ENCODE measurements around the gene SGMS1. TPM values are rescaled to one million over a fixed set of nuclear protein-coding genes. Genes with fewer than 3 reads are reported as not detected.

The SGMS1 gene
- total RNA-seq, 1 donor, result 68.0 TPM

- Histone ChIP-seq H3K27ac (ENCODE audit: low read depth, low read length) (peak overlapping the region; percentile 98), H3K4me3 (ENCODE audit: insufficient read depth, low read length) (peak overlapping the region; percentile 93), H3K4me2 (ENCODE audit: insufficient read depth, low read length) (peak overlapping the region; percentile 97), H3K27me3 (ENCODE audit: insufficient read depth, low read length) (no peaks in the 10 kb centered on the region), H4K20me1 (ENCODE audit: insufficient read depth, low read length) (peaks cover 31% of the 10 kb centered on the region), H3K4me1 (ENCODE audit: insufficient read depth, low read length) (peaks cover 12% of the 10 kb centered on the region), H2AFZ (ENCODE audit: low read length) (peak overlapping the region; percentile 79), H3K79me2 (ENCODE audit: insufficient read depth, low read length) (peaks cover 32% of the 10 kb centered on the region), H3K9me3 (ENCODE audit: low read depth, low read length) (no peaks in the 10 kb centered on the region), H3K36me3 (ENCODE audit: insufficient read depth, low read length) (peaks cover 5% of the 10 kb centered on the region)
- TF ChIP-seq CTCF (IDR thresholded peaks at IDR 0.05; ENCODE audit: extremely low read depth, low read depth, low read length), result no peak
- peak; percentile 93 for DNase-seq (ENCODE audit: insufficient read length, low spot score, missing footprints)
Observed at GRCh38 chr10:50622706-50623662, 772 bp downstream of the SGMS1 start.

- Histone ChIP-seq H3K4me1 (ENCODE audit: insufficient read depth, low read length) (peaks cover 12% of the 10 kb centered on the region), H3K79me2 (ENCODE audit: insufficient read depth, low read length) (peaks cover 34% of the 10 kb centered on the region), H3K27me3 (ENCODE audit: insufficient read depth, low read length) (no peaks in the 10 kb centered on the region), H3K27ac (ENCODE audit: low read depth, low read length) (peak overlapping the region; percentile 74), H4K20me1 (ENCODE audit: insufficient read depth, low read length) (peaks cover 33% of the 10 kb centered on the region), H3K4me2 (ENCODE audit: insufficient read depth, low read length) (peak overlapping the region; percentile 97), H3K4me3 (ENCODE audit: insufficient read depth, low read length) (peak overlapping the region; percentile 93), H3K36me3 (ENCODE audit: insufficient read depth, low read length) (peaks cover 5% of the 10 kb centered on the region), H2AFZ (ENCODE audit: low read length) (peak overlapping the region; percentile 79), H3K9me3 (ENCODE audit: low read depth, low read length) (no peaks in the 10 kb centered on the region)
- DNase-seq (ENCODE audit: insufficient read length, low spot score, missing footprints), result peak; percentile 98
- TF ChIP-seq CTCF (IDR thresholded peaks at IDR 0.05; ENCODE audit: extremely low read depth, low read depth, low read length), result no peak
Observed at GRCh38 chr10:50621968-50622705, 1.6 kb downstream of the SGMS1 start.

- no peak for TF ChIP-seq CTCF (IDR thresholded peaks at IDR 0.05; ENCODE audit: extremely low read depth, low read depth, low read length)
- Histone ChIP-seq H3K27me3 (ENCODE audit: insufficient read depth, low read length) (no peaks in the 10 kb centered on the region), H3K79me2 (ENCODE audit: insufficient read depth, low read length) (peaks cover 42% of the 10 kb centered on the region), H3K9me3 (ENCODE audit: low read depth, low read length) (no peaks in the 10 kb centered on the region), H3K4me3 (ENCODE audit: insufficient read depth, low read length) (no peak overlapping the region), H2AFZ (ENCODE audit: low read length) (no peak overlapping the region), H3K36me3 (ENCODE audit: insufficient read depth, low read length) (peaks cover 5% of the 10 kb centered on the region), H4K20me1 (ENCODE audit: insufficient read depth, low read length) (peaks cover 36% of the 10 kb centered on the region), H3K4me2 (ENCODE audit: insufficient read depth, low read length) (no peak overlapping the region), H3K4me1 (ENCODE audit: insufficient read depth, low read length) (peaks cover 11% of the 10 kb centered on the region), H3K27ac (ENCODE audit: low read depth, low read length) (no peak overlapping the region)
- no peak for DNase-seq (ENCODE audit: insufficient read length, low spot score, missing footprints)
Observed at GRCh38 chr10:50620899-50621298, 2.9 kb downstream of the SGMS1 start.

GRCh38 chr10:50619882-50620281, 3.9 kb downstream of the SGMS1 start:
- no peak overlapping the region for H3K4me2 ChIP-seq (ENCODE audit: insufficient read depth, low read length)
- no peak for DNase-seq (ENCODE audit: insufficient read length, low spot score, missing footprints)
- no peaks in the 10 kb centered on the region for H3K27me3 ChIP-seq (ENCODE audit: insufficient read depth, low read length)
- no peak for TF ChIP-seq CTCF (IDR thresholded peaks at IDR 0.05; ENCODE audit: extremely low read depth, low read depth, low read length)
- H3K79me2 ChIP-seq (ENCODE audit: insufficient read depth, low read length), result peaks cover 52% of the 10 kb centered on the region
- H3K27ac ChIP-seq (ENCODE audit: low read depth, low read length), result no peak overlapping the region
- no peak overlapping the region for H2AFZ ChIP-seq (ENCODE audit: low read length)
- H3K9me3 ChIP-seq (ENCODE audit: low read depth, low read length), result no peaks in the 10 kb centered on the region
- H3K36me3 ChIP-seq (ENCODE audit: insufficient read depth, low read length), result peaks cover 5% of the 10 kb centered on the region
- no peak overlapping the region for H3K4me3 ChIP-seq (ENCODE audit: insufficient read depth, low read length)
- peaks cover 5% of the 10 kb centered on the region for H3K4me1 ChIP-seq (ENCODE audit: insufficient read depth, low read length)
- H4K20me1 ChIP-seq (ENCODE audit: insufficient read depth, low read length), result peaks cover 42% of the 10 kb centered on the region
